Left ventricle myocardium inferior (tissue), 1 donor: ENCODE data around the gene STXBP5L. TPM values are rescaled to one million over a fixed set of nuclear protein-coding genes. Genes with fewer than 3 reads are reported as not detected.

ENCODE experiments used
- DNase-seq: peaks from one replicate; pipeline ENCODE4 v3.0.0-alpha.2; 2020
- H3K27ac ChIP-seq: fragments of 200-600 bp; replicated peaks from 2 replicates; pipeline ENCODE4 v1.8.0; 2021
- H3K27me3 ChIP-seq: fragments of 200-600 bp; 2 replicates; pipeline ENCODE4 v1.8.0; 2021; ENCODE audit warnings: low read depth
- H3K36me3 ChIP-seq: fragments of 200-600 bp; 2 replicates; pipeline ENCODE4 v1.8.0; 2021
- H3K4me1 ChIP-seq: fragments of 200-600 bp; 2 replicates; pipeline ENCODE4 v1.8.0; 2021
- H3K4me3 ChIP-seq: fragments of 200-600 bp; 2 replicates; pipeline ENCODE4 v1.8.0; 2021; ENCODE audit warnings: mild to moderate bottlenecking, moderate library complexity
- H3K9me3 ChIP-seq: fragments of 200-600 bp; replicated peaks from 2 replicates; pipeline ENCODE4 v1.8.0; 2021
- CTCF ChIP-seq: fragments of 200-600 bp; IDR thresholded peaks from 2 replicates; pipeline ENCODE4 v1.8.0; 2021; ENCODE audit warnings: antibody characterized with exemption, mild to moderate bottlenecking, borderline replicate concordance
- intact Hi-C: fragments of 100-400 bp; cut with micrococcal nuclease; formaldehyde crosslinking; loops from one replicate; pipeline ENCODE4 v1.11.0; 2022
- total RNA-seq: library from RNA; stranded (reverse); fragmentation: NEBNext Ultra II Directional; extraction: Animal tissue kit (Norgen Biotek cat#: 25700); gene quantifications from one replicate; pipeline ENCODE4 v1.2.1, GENCODE V29; 2021
- donor health status: DM: no; HTN: yes; CAD: no; lungs with severe emphysema.

STXBP5L gene
- total RNA-seq, 1 donor from 2014 or later = not detected

DNA sequence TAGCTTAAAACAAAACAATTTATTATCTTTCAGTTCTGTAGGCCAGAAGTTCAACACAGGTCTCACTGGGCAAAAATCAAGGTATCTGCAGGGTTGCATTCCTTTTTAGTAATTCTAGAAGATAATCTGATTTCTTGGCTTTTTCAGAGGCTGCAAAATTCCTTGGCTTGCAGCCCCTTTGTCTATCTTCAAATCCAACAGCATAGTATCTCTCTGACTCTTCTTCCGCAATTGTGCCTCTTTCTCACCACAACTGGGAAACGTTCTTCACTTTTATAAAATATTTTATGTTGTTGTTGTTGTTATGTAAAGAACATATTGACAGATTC is 218.7 kb downstream of the STXBP5L start:
- Histone ChIP-seq H3K4me3 (no peak overlapping the region), H3K27me3 (no peaks in the 10 kb centered on the region)
- intact Hi-C loops = no loop called here

GRCh38 chr3:121152573-121152972 is 244.6 kb downstream of the STXBP5L start:
- H3K27me3 ChIP-seq = no peaks in the 10 kb centered on the region
- no peak overlapping the region for H3K4me3 ChIP-seq
- no peaks in the 10 kb centered on the region for H3K4me1 ChIP-seq
- peaks cover 17% of the 10 kb centered on the region for H3K9me3 ChIP-seq
- TF ChIP-seq CTCF = no peak
- H3K27ac ChIP-seq = no peak overlapping the region
- DNase-seq = no peak
- H3K36me3 ChIP-seq = no peaks in the 10 kb centered on the region
- intact Hi-C loops = no loop called here

More for the DNA sequence above, 218.7 kb downstream of the STXBP5L start:
- no peak for DNase-seq
- H3K4me1 ChIP-seq = no peaks in the 10 kb centered on the region
- H3K9me3 ChIP-seq = peaks cover 4% of the 10 kb centered on the region
- no peak for TF ChIP-seq CTCF
- H3K36me3 ChIP-seq = no peaks in the 10 kb centered on the region
- H3K27ac ChIP-seq = no peak overlapping the region

DNA sequence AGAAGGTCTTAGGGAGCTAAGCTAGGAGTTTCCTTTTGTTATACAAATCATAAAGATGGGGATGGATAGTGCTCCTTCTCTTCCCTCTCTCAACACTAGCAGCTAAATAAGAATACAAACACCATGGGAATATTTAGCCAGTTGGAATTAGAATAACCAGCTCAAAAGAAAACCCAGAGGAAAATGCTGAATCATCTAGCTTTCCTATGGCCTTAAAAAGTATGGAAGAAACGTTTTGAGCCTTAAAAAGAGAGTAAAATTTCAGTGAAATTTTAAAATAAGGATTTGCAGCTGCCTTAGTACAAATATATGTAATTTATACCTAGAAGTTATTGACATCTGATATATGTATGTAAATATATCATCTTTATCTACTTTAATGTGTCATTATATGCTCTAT is 245.8 kb downstream of the STXBP5L start:
- TF ChIP-seq CTCF = no peak

GRCh38 chr3:121155028-121155427 is 247.0 kb downstream of the STXBP5L start:
- intact Hi-C loops = no loop called here
- no peak for TF ChIP-seq CTCF

More for the DNA sequence above, 245.8 kb downstream of the STXBP5L start:
- Histone ChIP-seq H3K27me3 (no peaks in the 10 kb centered on the region), H3K4me3 (no peak overlapping the region), H3K4me1 (no peaks in the 10 kb centered on the region), H3K36me3 (no peaks in the 10 kb centered on the region), H3K9me3 (peaks cover 5% of the 10 kb centered on the region), H3K27ac (no peak overlapping the region)
- DNase-seq = no peak
- intact Hi-C loops = no loop called here

DNA sequence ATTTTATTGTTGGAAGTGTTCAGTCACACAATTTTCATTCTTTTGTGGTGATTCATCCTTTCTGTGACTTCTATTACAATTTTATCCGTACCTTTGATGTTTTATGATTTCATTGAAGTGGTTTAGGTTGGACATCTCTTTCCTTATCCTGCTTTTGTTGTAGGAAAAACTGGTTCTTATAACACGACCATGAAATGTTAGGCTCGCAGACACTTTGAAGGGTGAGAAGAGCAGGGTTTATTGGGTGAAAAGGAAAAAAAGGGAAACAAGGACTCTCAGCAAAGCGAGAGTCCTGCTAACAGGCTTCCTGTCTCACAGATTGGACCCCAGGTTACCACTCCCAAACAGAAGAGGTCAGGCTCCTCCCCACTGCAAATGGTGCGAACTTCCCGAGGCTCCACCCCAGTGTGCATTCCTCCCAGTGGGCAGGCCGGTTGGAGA is 257.4 kb downstream of the STXBP5L start:
- no peak for DNase-seq
- H3K4me1 ChIP-seq = no peaks in the 10 kb centered on the region

More at GRCh38 chr3:121155028-121155427, 247.0 kb downstream of the STXBP5L start:
- H3K27me3 ChIP-seq = no peaks in the 10 kb centered on the region
- no peak overlapping the region for H3K4me3 ChIP-seq
- no peaks in the 10 kb centered on the region for H3K4me1 ChIP-seq
- no peaks in the 10 kb centered on the region for H3K36me3 ChIP-seq
- DNase-seq = no peak
- H3K27ac ChIP-seq = no peak overlapping the region
- H3K9me3 ChIP-seq = no peaks in the 10 kb centered on the region

More for the DNA sequence above, 257.4 kb downstream of the STXBP5L start:
- H3K27me3 ChIP-seq = no peaks in the 10 kb centered on the region
- H3K9me3 ChIP-seq = peaks cover 22% of the 10 kb centered on the region
- intact Hi-C loops = no loop called here
- no peak for TF ChIP-seq CTCF
- no peaks in the 10 kb centered on the region for H3K36me3 ChIP-seq
- no peak overlapping the region for H3K27ac ChIP-seq
- H3K4me3 ChIP-seq = no peak overlapping the region
